SU-DHL-6 (cell line): ENCODE data around the gene TGIF1.
"Not testable (repeated sequence)": the region's sequence is repeated elsewhere in the genome, so short reads cannot be mapped to it uniquely, and the experiment has no call there.

Experiments used
- H2AFZ ChIP-seq: fragments of 200-600 bp; sonication (generic); 2 replicates; pipeline ENCODE4 v1.6.1; 2014; ENCODE audit warnings: low read depth, mild to moderate bottlenecking, moderate library complexity, mixed read lengths, antibody characterized with exemption, low read length; ENCODE audit not compliant: severe bottlenecking
- H3F3A ChIP-seq: fragments of 200-600 bp; shearing (Covaris generic); 2 replicates; pipeline ENCODE4 v1.6.0; 2016; ENCODE audit warnings: antibody characterized with exemption, mild to moderate bottlenecking; ENCODE audit not compliant: insufficient read depth
- H3K27ac ChIP-seq: fragments of 200-600 bp; sonication (generic); 2 replicates; pipeline ENCODE4 v1.5.1; 2016; ENCODE audit warnings: low read depth, mild to moderate bottlenecking, low read length, moderate library complexity, mixed read lengths
- H3K27me3 ChIP-seq: fragments of 200-600 bp; sonication (generic), shearing (Covaris generic); 2 replicates; pipeline ENCODE4 v1.6.0; 2014; ENCODE audit warnings: mild to moderate bottlenecking, low read length
- H3K36me3 ChIP-seq: fragments of 200-600 bp; sonication (generic); 2 replicates; pipeline ENCODE4 v1.6.1; 2014; ENCODE audit warnings: mild to moderate bottlenecking, low read length, mixed read lengths
- H3K4me2 ChIP-seq: fragments of 300-600, 200-600 bp; shearing (Covaris generic), sonication (generic); 2 replicates; pipeline ENCODE4 v1.6.0; 2014; ENCODE audit warnings: low read length, low read depth, mild to moderate bottlenecking; ENCODE audit not compliant: poor library complexity, severe bottlenecking
- H3K4me3 ChIP-seq: fragments of 200-600 bp; sonication (generic); 2 replicates; pipeline ENCODE4 v1.5.1; 2014; ENCODE audit warnings: antibody characterized with exemption, low read length, mild to moderate bottlenecking, mixed read lengths; ENCODE audit not compliant: insufficient read depth, poor library complexity, severe bottlenecking
- H3K79me2 ChIP-seq: fragments of 200-600 bp; sonication (generic); 2 replicates; pipeline ENCODE4 v1.6.1; 2014; ENCODE audit warnings: mild to moderate bottlenecking, low read length, moderate library complexity; ENCODE audit not compliant: insufficient read depth
- H3K9ac ChIP-seq: fragments of 200-600 bp; sonication (generic); 2 replicates; pipeline ENCODE4 v1.7.0; 2014; ENCODE audit warnings: mild to moderate bottlenecking, low read length
- H3K9me2 ChIP-seq: fragments of 200-600 bp; sonication (generic); replicated peaks from 2 replicates; pipeline ENCODE4 v1.6.1; 2014; ENCODE audit warnings: low read length; ENCODE audit not compliant: insufficient read depth
- H3K9me3 ChIP-seq: fragments of 200-600 bp; sonication (generic); 2 replicates; pipeline ENCODE4 v1.6.1; 2014; ENCODE audit warnings: low read length, mixed read lengths; ENCODE audit not compliant: insufficient read depth
- H4K20me1 ChIP-seq: fragments of 200-600 bp; sonication (generic); 2 replicates; pipeline ENCODE4 v1.6.1; 2014; ENCODE audit warnings: low read depth, mild to moderate bottlenecking, antibody characterized with exemption, low read length, moderate library complexity, mixed read lengths
- CTCF ChIP-seq: fragments of 200-600 bp; sonication (generic); IDR thresholded peaks from one replicate; pipeline ENCODE4 v1.5.1; 2017; ENCODE audit warnings: antibody characterized with exemption, mild to moderate bottlenecking, low read length, moderate library complexity; ENCODE audit not compliant: insufficient read depth, poor library complexity, severe bottlenecking
- EZH2phosphoT487 ChIP-seq: fragments of 200-600 bp; sonication (generic), shearing (Covaris generic); conservative IDR thresholded peaks from 2 replicates; pipeline ENCODE4 v1.6.1; 2018; ENCODE audit warnings: mild to moderate bottlenecking, antibody characterized with exemption, low read length, moderate library complexity, mixed read lengths

TGIF1 gene

GRCh38 chr18:3409811-3410210 is 40.2 kb upstream of the TGIF1 start:
- no peak overlapping the region for H2AFZ ChIP-seq
- no peaks in the 10 kb centered on the region for H3K9me2 ChIP-seq
- H3K4me2 ChIP-seq: no peak overlapping the region
- no peaks in the 10 kb centered on the region for H3K9me3 ChIP-seq
- no peak overlapping the region for H3K27ac ChIP-seq
- H3K4me3 ChIP-seq: no peak overlapping the region
- H3K9ac ChIP-seq: no peak overlapping the region
- no peaks in the 10 kb centered on the region for H4K20me1 ChIP-seq
- no peaks in the 10 kb centered on the region for H3F3A ChIP-seq
- H3K79me2 ChIP-seq: no peaks in the 10 kb centered on the region
- H3K36me3 ChIP-seq: no peaks in the 10 kb centered on the region
- no peaks in the 10 kb centered on the region for H3K27me3 ChIP-seq
- no peak for TF ChIP-seq CTCF
- TF ChIP-seq EZH2phosphoT487: no peak

GRCh38 chr18:3410273-3410672 is 39.7 kb upstream of the TGIF1 start:
- Histone ChIP-seq H3K36me3 (no peaks in the 10 kb centered on the region), H3K79me2 (no peaks in the 10 kb centered on the region), H3K27me3 (no peaks in the 10 kb centered on the region), H3K4me3 (no peak overlapping the region), H3F3A (no peaks in the 10 kb centered on the region), H2AFZ (no peak overlapping the region), H3K9ac (no peak overlapping the region), H3K9me3 (no peaks in the 10 kb centered on the region), H3K4me2 (no peak overlapping the region), H3K9me2 (no peaks in the 10 kb centered on the region), H3K27ac (no peak overlapping the region), H4K20me1 (no peaks in the 10 kb centered on the region)
- no peak for TF ChIP-seq EZH2phosphoT487
- TF ChIP-seq CTCF: no peak

GRCh38 chr18:3410876-3411275 is 39.1 kb upstream of the TGIF1 start:
- H3F3A ChIP-seq, H2AFZ ChIP-seq, H3K27ac ChIP-seq: not testable (repeated sequence)

GRCh38 chr18:3411327-3411726 is 38.6 kb upstream of the TGIF1 start:
- H3K9me2 ChIP-seq: no peaks in the 10 kb centered on the region
- H3K4me2 ChIP-seq: no peak overlapping the region
- H4K20me1 ChIP-seq: no peaks in the 10 kb centered on the region
- no peaks in the 10 kb centered on the region for H3F3A ChIP-seq
- H3K9me3 ChIP-seq: no peaks in the 10 kb centered on the region
- H3K9ac ChIP-seq: no peak overlapping the region
- H3K36me3 ChIP-seq: no peaks in the 10 kb centered on the region
- no peaks in the 10 kb centered on the region for H3K27me3 ChIP-seq
- TF ChIP-seq EZH2phosphoT487 (no peak), CTCF (no peak)
- H3K79me2 ChIP-seq: no peaks in the 10 kb centered on the region
- H2AFZ ChIP-seq: no peak overlapping the region
- no peak overlapping the region for H3K4me3 ChIP-seq
- no peak overlapping the region for H3K27ac ChIP-seq

More at GRCh38 chr18:3410876-3411275, 39.1 kb upstream of the TGIF1 start:
- not testable (repeated sequence) for H3K9me2 ChIP-seq, H3K27me3 ChIP-seq, H3K4me2 ChIP-seq, H3K4me3 ChIP-seq, H3K9ac ChIP-seq, H4K20me1 ChIP-seq, H3K79me2 ChIP-seq, H3K36me3 ChIP-seq, H3K9me3 ChIP-seq
